Measurements from ENCODE around the gene FAM163B.

The FAM163B gene

GRCh38 chr9:133546287-133546680, 62.9 kb downstream of the FAM163B start:
- FAIRE-seq: no peak
- TF ChIP-seq, protein P1, sequence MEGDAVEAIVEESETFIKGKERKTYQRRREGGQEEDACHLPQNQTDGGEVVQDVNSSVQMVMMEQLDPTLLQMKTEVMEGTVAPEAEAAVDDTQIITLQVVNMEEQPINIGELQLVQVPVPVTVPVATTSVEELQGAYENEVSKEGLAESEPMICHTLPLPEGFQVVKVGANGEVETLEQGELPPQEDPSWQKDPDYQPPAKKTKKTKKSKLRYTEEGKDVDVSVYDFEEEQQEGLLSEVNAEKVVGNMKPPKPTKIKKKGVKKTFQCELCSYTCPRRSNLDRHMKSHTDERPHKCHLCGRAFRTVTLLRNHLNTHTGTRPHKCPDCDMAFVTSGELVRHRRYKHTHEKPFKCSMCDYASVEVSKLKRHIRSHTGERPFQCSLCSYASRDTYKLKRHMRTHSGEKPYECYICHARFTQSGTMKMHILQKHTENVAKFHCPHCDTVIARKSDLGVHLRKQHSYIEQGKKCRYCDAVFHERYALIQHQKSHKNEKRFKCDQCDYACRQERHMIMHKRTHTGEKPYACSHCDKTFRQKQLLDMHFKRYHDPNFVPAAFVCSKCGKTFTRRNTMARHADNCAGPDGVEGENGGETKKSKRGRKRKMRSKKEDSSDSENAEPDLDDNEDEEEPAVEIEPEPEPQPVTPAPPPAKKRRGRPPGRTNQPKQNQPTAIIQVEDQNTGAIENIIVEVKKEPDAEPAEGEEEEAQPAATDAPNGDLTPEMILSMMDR (IDR thresholded peaks at IDR 0.05; ENCODE audit: insufficient read depth, missing control alignments): no peak
- no peak for DNase-seq (ENCODE audit: insufficient read length, low spot score)

GRCh38 chr9:133545494-133546286, 63.5 kb downstream of the FAM163B start:
- TF ChIP-seq, protein P1 (IDR thresholded peaks at IDR 0.05; ENCODE audit: insufficient read depth, missing control alignments): no peak
- no peak for FAIRE-seq
- no peak for DNase-seq (ENCODE audit: insufficient read length, low spot score)

- TF ChIP-seq, protein P1 (IDR thresholded peaks at IDR 0.05; ENCODE audit: insufficient read depth, missing control alignments): no peak
- FAIRE-seq (no peak), DNase-seq (ENCODE audit: insufficient read length, low spot score) (no peak)
Observed at GRCh38 chr9:133543772-133544467, 65.3 kb downstream of the FAM163B start.

GRCh38 chr9:133542002-133542401, 67.2 kb downstream of the FAM163B start:
- TF ChIP-seq, protein P1 (IDR thresholded peaks at IDR 0.05; ENCODE audit: insufficient read depth, missing control alignments): no peak
- FAIRE-seq: no peak
- no peak for DNase-seq (ENCODE audit: insufficient read length, low spot score)

DNA sequence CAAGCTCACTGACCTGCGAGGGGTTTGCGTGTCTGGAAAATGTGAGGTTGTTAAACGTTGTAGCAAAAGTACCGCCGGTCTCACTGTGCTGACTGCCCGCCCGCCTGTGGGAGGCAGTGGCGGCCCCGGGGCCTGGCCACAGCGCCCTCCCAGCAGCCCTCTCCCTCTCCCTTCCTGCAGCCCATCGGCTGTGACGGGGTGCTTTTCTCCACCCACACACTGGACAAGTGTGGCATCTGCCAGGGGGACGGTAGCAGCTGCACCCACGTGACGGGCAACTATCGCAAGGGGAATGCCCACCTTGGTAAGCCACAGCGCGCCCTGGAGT, 68.5 kb downstream of the FAM163B start:
- DNase-seq (ENCODE audit: insufficient read length, low spot score) (no peak), FAIRE-seq (no peak)
- TF ChIP-seq, protein P1 (IDR thresholded peaks at IDR 0.05; ENCODE audit: insufficient read depth, missing control alignments): no peak

DNA sequence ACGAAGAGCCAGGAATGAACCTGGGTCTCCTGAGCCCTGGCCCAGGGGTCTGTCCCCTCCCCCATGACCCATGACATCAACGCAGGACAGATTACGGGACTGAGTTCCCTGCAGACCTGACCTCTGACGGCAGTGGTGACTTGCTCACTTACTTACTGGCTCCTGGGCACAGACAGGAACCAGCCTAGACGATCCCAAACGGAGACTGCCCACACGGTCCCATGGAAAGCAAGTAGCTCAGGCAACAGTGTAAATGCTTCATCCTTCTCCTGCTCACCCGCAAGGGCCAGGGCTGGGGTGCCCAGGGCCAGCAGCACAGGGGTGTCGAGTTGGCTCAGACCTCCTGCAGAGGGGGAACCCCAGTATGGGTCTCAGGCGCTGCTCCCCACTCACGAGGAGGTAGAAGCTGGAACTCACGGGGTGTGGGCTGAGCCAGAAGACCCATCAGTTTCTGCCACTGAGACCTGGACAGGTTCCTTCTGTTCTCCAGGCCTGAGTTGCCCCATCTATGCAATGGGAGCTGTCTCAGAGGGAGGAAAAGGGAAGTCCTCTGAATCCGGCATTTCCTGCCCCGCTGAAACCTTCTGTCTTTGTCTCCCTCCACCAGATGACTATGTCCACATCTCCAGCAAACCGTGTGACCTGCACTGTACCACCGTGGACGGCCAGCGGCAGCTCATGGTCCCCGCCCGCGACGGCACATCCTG, 69.0 kb downstream of the FAM163B start:
- DNase-seq (ENCODE audit: insufficient read length, low spot score) (no peak), FAIRE-seq (no peak)
- TF ChIP-seq, protein P1 (IDR thresholded peaks at IDR 0.05; ENCODE audit: insufficient read depth, missing control alignments): no peak

Data from D721Med (cell line).